CD14-positive monocyte (primary cell): ENCODE measurements around the gene ALS2CL. TPM values are rescaled to one million over a fixed set of nuclear protein-coding genes. Genes with fewer than 3 reads are reported as not detected.

Experiments used
- DNase-seq, 3 donors: peaks; one replicate each; pipeline ENCODE4 v3.0.0-alpha.2; 2011 to 2022
- H2AFZ ChIP-seq: 2 replicates; pipeline ENCODE4 v1.6.0; 2012; ENCODE audit warnings: mild to moderate bottlenecking, low read depth, low read length, inconsistent platforms; ENCODE audit not compliant: insufficient read depth, poor library complexity, severe bottlenecking
- H3K27ac ChIP-seq, 2 donors: 1 replicate in 1 of 2; 2 replicates in 1 of 2; pipeline ENCODE4 v1.5.1; 2012 to 2013; ENCODE audit warnings: low read length in 2 of 2, control low read depth in 1 of 2, inconsistent platforms in 1 of 2, low read depth in 1 of 2, mild to moderate bottlenecking in 1 of 2
- H3K27me3 ChIP-seq, 2 donors: one replicate each; pipeline versions ENCODE4 v1.6.0 to v1.6.1; 2011 to 2013; ENCODE audit warnings: low read length in 2 of 2; ENCODE audit not compliant: control insufficient read depth in 2 of 2, insufficient read depth in 2 of 2
- H3K36me3 ChIP-seq, 2 donors: replicated peaks in 1 of 2; 1 replicate in 1 of 2; 2 replicates in 1 of 2; pipeline versions ENCODE4 v1.5.1 to v1.6.1; 2012 to 2013; ENCODE audit warnings: low read length in 2 of 2, control low read depth in 1 of 2, inconsistent platforms in 1 of 2, mild to moderate bottlenecking in 1 of 2; ENCODE audit not compliant: insufficient read depth in 2 of 2, control insufficient read depth in 1 of 2
- H3K4me1 ChIP-seq, 2 donors: 1 replicate in 1 of 2; 2 replicates in 1 of 2; pipeline versions ENCODE4 v1.5.1 to v1.6.1; 2012 to 2013; ENCODE audit warnings: low read length in 2 of 2, control low read depth in 1 of 2, inconsistent platforms in 1 of 2, mild to moderate bottlenecking in 1 of 2, moderate library complexity in 1 of 2; ENCODE audit not compliant: insufficient read depth in 2 of 2, control insufficient read depth in 1 of 2
- H3K4me2 ChIP-seq: replicated peaks from 2 replicates; pipeline ENCODE3; 2012; ENCODE audit warnings: low read length, moderate library complexity, mild to moderate bottlenecking; ENCODE audit not compliant: poor library complexity, severe bottlenecking; ENCODE audit errors: extremely low read depth
- H3K4me3 ChIP-seq, 3 experiments: fragments of 200-600 bp in 1 of 3; sonication (generic) in 1 of 3; replicated peaks in 1 of 3; 1 replicate in 2 of 3; 2 replicates in 1 of 3; pipeline ENCODE4 v1.5.1; 2011 to 2013; ENCODE audit warnings: low read length in 3 of 3, mild to moderate bottlenecking in 3 of 3, control low read depth in 2 of 3, low read depth in 2 of 3, inconsistent platforms in 1 of 3, moderate library complexity in 1 of 3
- H3K79me2 ChIP-seq: 2 replicates; pipeline ENCODE4 v1.6.0; 2012; ENCODE audit warnings: mild to moderate bottlenecking, control low read depth, inconsistent platforms, low read length, moderate library complexity; ENCODE audit not compliant: insufficient read depth
- H3K9ac ChIP-seq: 2 replicates; pipeline ENCODE4 v1.6.0; 2017; ENCODE audit warnings: low read length, mild to moderate bottlenecking; ENCODE audit not compliant: insufficient read depth, poor library complexity, severe bottlenecking
- H3K9me3 ChIP-seq, 2 donors: replicated peaks in 1 of 2; 1 replicate in 1 of 2; 2 replicates in 1 of 2; pipeline versions ENCODE4 v1.5.1 to v1.6.1; 2012 to 2013; ENCODE audit warnings: low read length in 2 of 2, control low read depth in 1 of 2; ENCODE audit not compliant: control insufficient read depth in 1 of 2, insufficient read depth in 1 of 2
- H4K20me1 ChIP-seq: 2 replicates; pipeline ENCODE4 v1.6.0; 2012; ENCODE audit warnings: mild to moderate bottlenecking, low read length, control low read depth, moderate library complexity; ENCODE audit not compliant: insufficient read depth
- H3K27ac Mint-ChIP-seq, 7 donors: one replicate each; pipeline ENCODE4 v1.8.0; 2020; ENCODE audit warnings: mild to moderate bottlenecking in 7 of 7, mixed read lengths in 7 of 7, moderate library complexity in 6 of 7, inconsistent platforms in 2 of 7
- H3K27me3 Mint-ChIP-seq, 3 donors: one replicate each; pipeline ENCODE4 v1.8.0; 2021 to 2022; ENCODE audit warnings: low read depth in 3 of 3, mild to moderate bottlenecking in 3 of 3, mixed read lengths in 3 of 3, moderate library complexity in 3 of 3, inconsistent platforms in 1 of 3
- H3K36me3 Mint-ChIP-seq, 2 donors: one replicate each; pipeline ENCODE4 v1.8.0; 2020; ENCODE audit warnings: mixed read lengths in 2 of 2, inconsistent platforms in 1 of 2, mild to moderate bottlenecking in 1 of 2
- H3K4me1 Mint-ChIP-seq: one replicate; pipeline ENCODE4 v1.8.0; 2020; ENCODE audit warnings: mild to moderate bottlenecking, mixed read lengths
- H3K4me3 Mint-ChIP-seq, 2 donors: one replicate each; pipeline ENCODE4 v1.8.0; 2020; ENCODE audit warnings: mild to moderate bottlenecking in 2 of 2, mixed read lengths in 2 of 2, moderate library complexity in 1 of 2
- H3K9me3 Mint-ChIP-seq, 7 donors: one replicate each; pipeline ENCODE4 v1.8.0; 2020 to 2022; ENCODE audit warnings: mixed read lengths in 7 of 7, mild to moderate bottlenecking in 6 of 7, moderate library complexity in 6 of 7, inconsistent platforms in 2 of 7
- CTCF ChIP-seq: fragments of 200-600 bp; IDR thresholded peaks from one replicate; pipeline ENCODE4 v1.8.0; 2022; ENCODE audit warnings: antibody characterized with exemption, mild to moderate bottlenecking
- WGBS: methylation state at CpG from one replicate; pipeline ENCODE4 v1.1.5; 2013; ENCODE audit warnings: missing lambda C conversion rate; ENCODE audit not compliant: insufficient coverage; 5-methylcytosine and 5-hydroxymethylcytosine counted together
- intact Hi-C, 2 donors: fragments of 100-400 bp; cut with micrococcal nuclease; formaldehyde crosslinking; loops; one replicate each; pipeline versions ENCODE4 v1.15.0 to v1.15.1; 2023
- polyA plus RNA-seq, 3 donors: library from polyadenylated mRNA; depleted of rRNA in 1 of 3; unstranded in 2 of 3; stranded (reverse) in 1 of 3; fragments of 300-500 nt in 2 of 3; fragments of >200 nt in 1 of 3; fragmentation: Illumina TruSeq in 2 of 3; gene quantifications; 1 replicate in 2 of 3; 2 replicates in 1 of 3; pipeline ENCODE4 v1.2.3, GENCODE V29; 2012 to 2021

ALS2CL gene
- polyA plus RNA-seq, 3 donors: 0.38 to 5.7 (median 0.55) TPM

- WGBS: no CpG with 5 or more reads among the region's 6 CpGs
- Histone ChIP-seq H3K4me2 (no peak overlapping the region), H3K36me3 (no peaks in the 10 kb centered on the region), H4K20me1 (no peaks in the 10 kb centered on the region), H3K27ac (no peak overlapping the region), H3K9me3 (peaks cover 3 to 9% of the 10 kb centered on the region in 2 donors), H3K4me3 (no peak overlapping the region), H3K9ac (no peak overlapping the region), H2AFZ (no peak overlapping the region), H3K79me2 (no peaks in the 10 kb centered on the region), H3K4me1 (no peaks in the 10 kb centered on the region), H3K27me3 (peaks cover 0 to 3% of the 10 kb centered on the region in 2 donors)
- intact Hi-C loops: no loop called here
- TF ChIP-seq CTCF: no peak
- no peak overlapping the region for H3K27ac Mint-ChIP-seq
- no peak overlapping the region for H3K4me3 Mint-ChIP-seq
- peaks cover 6 to 16% (median 13%) of the 10 kb centered on the region in 7 donors for H3K9me3 Mint-ChIP-seq
- H3K36me3 Mint-ChIP-seq: no peaks in the 10 kb centered on the region
- no peaks in the 10 kb centered on the region for H3K4me1 Mint-ChIP-seq
- DNase-seq: no peak
- H3K27me3 Mint-ChIP-seq: peaks cover 5 to 11% (median 5%) of the 10 kb centered on the region in 3 donors
These were observed 38.2 kb downstream of the ALS2CL start for GRCh38 chr3:46655271-46655670.

DNA sequence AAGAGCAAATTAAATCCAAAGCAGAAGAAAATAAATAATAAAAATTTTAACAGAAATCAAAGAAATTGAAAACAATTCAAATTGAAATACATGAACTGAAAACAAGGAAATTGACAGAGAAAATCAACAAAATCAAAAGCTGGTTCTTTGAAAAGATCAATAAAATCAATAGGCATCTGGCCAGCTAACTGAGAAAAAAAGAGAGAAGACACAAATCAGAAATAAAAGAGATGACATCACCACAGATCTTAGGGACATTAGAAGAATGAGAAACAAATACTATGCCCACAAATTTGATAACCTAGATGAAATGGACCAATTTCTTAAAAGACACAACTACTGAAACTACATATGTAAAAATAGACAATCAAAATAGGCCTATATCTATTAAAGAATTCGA lies 42.4 kb downstream of the ALS2CL start:
- no peak overlapping the region for H3K27ac ChIP-seq
- no peak for DNase-seq
- WGBS: no CpG with 5 or more reads among the region's 1 CpG
- no peaks in the 10 kb centered on the region for H3K4me1 Mint-ChIP-seq
- peaks cover 3 to 9% of the 10 kb centered on the region in 2 donors for H3K9me3 ChIP-seq
- no peak overlapping the region for H2AFZ ChIP-seq
- H3K27me3 ChIP-seq: peaks cover 0 to 3% of the 10 kb centered on the region in 2 donors
- H3K4me3 Mint-ChIP-seq: no peak overlapping the region
- H3K36me3 Mint-ChIP-seq: no peaks in the 10 kb centered on the region
- no peaks in the 10 kb centered on the region for H4K20me1 ChIP-seq
- no peak overlapping the region for H3K27ac Mint-ChIP-seq
- no peaks in the 10 kb centered on the region for H3K79me2 ChIP-seq
- H3K4me3 ChIP-seq: no peak overlapping the region
- no peaks in the 10 kb centered on the region for H3K4me1 ChIP-seq
- TF ChIP-seq CTCF: no peak
- H3K36me3 ChIP-seq: no peaks in the 10 kb centered on the region
- H3K9me3 Mint-ChIP-seq: peaks cover 6 to 20% (median 14%) of the 10 kb centered on the region in 7 donors
- H3K27me3 Mint-ChIP-seq: peaks cover 3 to 12% (median 5%) of the 10 kb centered on the region in 3 donors
- intact Hi-C loops: no loop called here
- H3K4me2 ChIP-seq: no peak overlapping the region
- H3K9ac ChIP-seq: no peak overlapping the region
